Measurements from ENCODE around the gene HIF1AN.

The HIF1AN gene

GRCh38 chr10:100522107-100522801 is 13.5 kb upstream of the HIF1AN start:
- no peak for DNase-seq

DNA sequence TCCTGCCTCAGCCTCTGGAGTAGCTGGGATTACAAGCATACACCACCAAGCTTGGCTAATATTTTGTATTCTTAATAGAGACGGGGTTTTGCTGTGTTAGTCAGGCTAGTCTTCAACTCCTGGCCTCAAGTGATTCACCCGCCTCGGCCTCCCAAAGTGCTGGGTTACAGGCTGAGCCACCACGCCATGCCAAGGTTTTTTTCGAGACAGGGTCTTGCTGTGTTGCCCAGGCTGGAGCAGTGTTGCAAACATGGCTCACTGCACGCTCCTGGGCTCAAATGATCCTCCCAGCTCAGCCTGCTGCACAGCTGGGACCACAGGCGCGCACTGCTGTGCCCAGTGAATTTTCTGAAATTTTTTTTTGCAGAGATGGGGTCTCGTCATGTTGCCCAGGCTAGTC is 12.8 kb upstream of the HIF1AN start:
- DNase-seq = no peak

DNA sequence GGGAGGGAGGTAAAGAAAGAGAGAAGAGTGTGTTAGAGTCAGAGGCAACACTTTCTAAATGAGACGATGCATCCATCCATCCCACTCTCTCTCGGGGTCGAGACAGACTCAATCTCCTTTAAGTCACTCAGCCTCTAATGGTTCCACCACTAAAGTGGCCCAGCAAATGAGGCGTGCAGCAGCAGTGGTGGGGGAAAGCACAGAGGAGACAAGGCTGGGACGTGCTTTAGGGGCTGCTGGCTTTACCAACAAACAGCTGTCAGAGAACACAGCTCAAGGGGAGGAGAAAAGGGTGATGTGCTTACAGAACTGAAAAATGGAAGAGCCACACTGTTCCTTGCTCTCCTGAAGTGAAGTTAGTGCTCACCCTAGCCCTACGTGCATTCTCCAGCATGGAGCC is 11.5 kb upstream of the HIF1AN start:
- DNase-seq = no peak

GRCh38 chr10:100524638-100525037 is 11.1 kb upstream of the HIF1AN start:
- no peak for DNase-seq

DNA sequence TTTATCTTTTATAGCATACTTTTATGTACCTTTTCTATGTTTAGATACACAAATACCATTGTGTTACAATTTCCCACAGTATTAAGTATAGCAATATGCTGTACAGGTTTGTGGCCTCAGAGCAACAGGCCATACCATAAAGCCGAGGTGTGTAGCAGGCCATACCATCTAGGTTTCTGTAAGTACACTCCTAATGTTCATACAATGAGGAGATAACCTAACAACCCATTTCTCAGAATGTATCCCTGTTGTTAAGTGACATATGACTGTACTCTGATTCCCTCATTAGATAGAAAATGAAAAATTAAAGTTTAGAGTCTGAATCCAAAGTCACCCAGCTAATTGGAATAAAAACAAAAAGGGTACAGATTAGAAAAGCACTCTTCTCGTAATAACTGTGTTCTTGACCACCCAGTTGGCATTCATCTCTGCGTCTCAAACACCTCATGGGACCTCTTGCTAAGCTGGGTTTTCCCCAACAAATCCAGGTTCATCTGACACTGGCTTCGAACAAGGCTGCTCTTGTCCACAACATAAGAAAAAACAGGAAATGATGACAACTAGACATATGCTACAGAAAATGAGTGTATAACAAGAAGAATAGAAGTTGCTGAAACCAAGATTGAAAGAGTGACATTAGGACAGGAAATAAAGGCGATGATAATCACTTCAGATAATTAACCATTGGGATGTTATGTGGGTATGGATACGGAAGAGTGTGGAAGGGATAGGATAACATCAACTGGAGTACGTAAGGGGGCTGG is 7.4 kb upstream of the HIF1AN start:
- DNase-seq = no peak

DNA sequence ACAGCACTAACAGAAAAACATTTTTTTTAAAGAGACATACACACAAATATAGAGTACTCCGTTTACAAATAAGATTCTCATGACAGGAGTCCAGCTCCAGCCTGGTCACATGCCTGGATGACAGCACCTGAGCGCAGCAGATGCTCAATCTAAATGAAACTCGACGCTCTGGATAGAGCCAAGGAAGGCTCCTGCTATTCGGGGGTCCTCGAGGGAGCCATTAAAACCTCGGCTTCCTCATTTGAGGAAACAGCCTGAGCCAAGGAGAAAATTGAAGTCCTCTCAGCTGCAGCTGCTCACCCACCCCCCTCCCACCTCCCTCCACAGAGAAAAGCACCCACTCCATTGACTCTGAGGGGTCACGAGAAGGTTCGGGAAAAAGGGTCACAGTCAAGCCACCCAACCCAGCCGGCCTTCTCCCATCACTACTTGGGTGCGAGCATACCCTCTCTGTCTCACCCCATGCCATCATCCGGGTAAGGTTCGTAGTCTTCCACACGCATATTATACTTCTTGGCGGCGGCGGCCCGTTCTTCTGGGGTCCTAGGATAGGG is 6.7 kb upstream of the HIF1AN start:
- DNase-seq = no peak

GRCh38 chr10:100529475-100530298 is 6.1 kb upstream of the HIF1AN start, which contains the start of gene NDUFB8:
Gene NDUFB8 (minus strand): TSS chr10:100529871. CDS start chr10:100529851, 20 bp downstream.
- peak; percentile 71 for DNase-seq

DNA sequence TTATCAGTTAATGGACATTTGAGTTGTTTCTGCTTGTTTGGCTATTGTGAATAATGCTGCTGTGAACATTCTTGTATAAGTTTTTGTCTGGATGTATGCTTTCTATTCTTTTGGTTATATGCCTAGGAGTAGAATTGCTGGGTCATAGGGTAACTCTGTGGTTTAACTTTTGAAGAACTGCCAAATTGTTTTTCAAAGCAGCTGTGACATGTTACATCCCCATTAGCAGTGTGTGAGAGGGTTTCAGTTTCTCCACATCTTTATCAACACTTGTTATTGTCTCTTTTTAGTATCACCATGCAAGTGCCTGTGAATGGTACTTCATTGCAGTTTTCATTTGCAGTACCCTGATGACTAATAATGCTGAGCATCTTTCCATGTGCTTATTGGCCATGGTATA is 4.0 kb upstream of the HIF1AN start:
- no peak for DNase-seq

DNA sequence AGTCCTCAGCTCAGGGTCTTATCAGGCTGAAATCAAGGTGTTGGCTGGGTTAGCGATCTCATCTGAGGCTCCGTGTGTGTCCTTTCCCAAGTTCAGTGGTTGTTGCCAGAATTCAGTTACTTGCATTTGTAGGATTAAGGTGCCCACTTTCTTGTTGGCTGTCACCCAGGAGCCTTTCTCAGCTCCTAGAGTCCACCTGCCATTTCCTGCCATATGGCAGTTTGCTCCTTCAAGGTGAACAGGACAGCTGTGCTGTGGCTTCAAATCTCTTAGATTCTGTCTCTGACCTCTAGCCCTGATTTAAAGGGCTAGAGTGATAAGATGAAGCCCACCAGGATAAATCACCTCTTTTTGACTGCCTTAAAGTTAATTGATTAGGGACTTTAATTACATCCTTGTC is 1.0 kb upstream of the HIF1AN start:
- no peak for DNase-seq

GRCh38 chr10:100535338-100535714 is 417 bp upstream of the HIF1AN start:
- no peak for DNase-seq

- DNase-seq = no peak
These were observed 1.7 kb downstream of the HIF1AN start for GRCh38 chr10:100537475-100537874.

- DNase-seq = no peak
These were observed 9.2 kb downstream of the HIF1AN start for GRCh38 chr10:100544950-100545349.

GRCh38 chr10:100551196-100551595 is 15.5 kb downstream of the HIF1AN start:
- DNase-seq = no peak

DNA sequence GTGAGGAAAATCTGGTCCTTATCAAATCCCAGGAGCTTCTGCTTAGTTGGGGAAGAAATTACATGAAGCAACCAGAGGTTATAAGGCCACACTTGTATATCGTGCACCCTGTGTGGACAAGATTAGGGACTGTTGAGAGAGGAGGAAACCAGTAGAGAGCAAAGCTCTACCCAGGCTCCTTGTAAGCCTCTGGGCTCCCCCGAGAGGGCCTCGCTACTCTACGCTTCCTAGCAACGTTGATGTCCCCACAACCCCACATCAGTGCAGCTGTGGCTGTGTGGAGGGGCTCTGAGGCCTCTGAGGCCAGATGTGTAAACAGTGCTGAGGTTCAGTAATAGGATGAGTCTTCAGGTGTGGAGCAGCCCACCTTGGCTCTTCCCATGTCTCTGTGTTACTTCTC is 16.0 kb downstream of the HIF1AN start:
- DNase-seq = no peak

DNA sequence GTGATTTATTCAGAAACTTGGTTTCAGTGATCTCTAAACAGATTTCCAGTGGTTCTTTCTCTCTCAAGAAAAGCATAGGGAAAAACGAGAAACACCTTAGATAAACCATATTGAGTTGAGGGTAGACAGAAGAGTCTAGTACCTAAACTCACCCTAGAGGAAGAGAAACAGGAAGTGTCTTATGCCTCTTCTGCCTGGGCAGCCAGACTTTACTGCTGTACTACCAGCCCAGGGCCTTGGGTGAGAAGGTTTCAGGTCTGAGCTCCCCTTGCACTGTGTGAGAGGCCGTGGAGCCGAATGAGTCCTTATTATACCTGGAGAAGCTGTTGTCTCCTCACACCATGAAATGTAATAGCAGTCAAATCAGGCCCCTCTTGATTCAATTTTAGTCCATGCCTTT is 18.2 kb downstream of the HIF1AN start:
- DNase-seq = no peak

DNA sequence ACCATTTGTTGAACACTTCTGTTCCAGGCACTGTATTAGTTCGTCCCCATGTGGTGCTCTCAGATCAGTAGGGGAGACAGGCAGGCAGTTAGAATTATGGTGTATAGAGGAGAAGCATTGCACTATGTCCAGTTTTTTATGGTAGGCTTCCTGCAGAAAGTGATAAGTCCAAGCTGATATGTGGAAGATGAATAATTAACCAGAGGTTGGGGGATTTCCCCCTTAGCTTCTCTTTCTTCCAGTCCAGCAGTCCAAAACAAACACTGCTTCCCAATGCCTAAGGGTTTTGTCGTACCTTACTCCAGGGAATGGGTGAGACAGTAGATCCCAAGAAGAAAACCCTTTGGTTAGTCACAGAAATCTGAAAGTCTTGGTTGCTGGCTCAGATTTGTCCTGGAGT is 19.2 kb downstream of the HIF1AN start:
- DNase-seq = no peak

GRCh38 chr10:100560248-100560647 is 24.5 kb downstream of the HIF1AN start:
- DNase-seq = no peak

- DNase-seq = no peak
These were observed 25.3 kb downstream of the HIF1AN start for GRCh38 chr10:100561005-100561404.

DNA sequence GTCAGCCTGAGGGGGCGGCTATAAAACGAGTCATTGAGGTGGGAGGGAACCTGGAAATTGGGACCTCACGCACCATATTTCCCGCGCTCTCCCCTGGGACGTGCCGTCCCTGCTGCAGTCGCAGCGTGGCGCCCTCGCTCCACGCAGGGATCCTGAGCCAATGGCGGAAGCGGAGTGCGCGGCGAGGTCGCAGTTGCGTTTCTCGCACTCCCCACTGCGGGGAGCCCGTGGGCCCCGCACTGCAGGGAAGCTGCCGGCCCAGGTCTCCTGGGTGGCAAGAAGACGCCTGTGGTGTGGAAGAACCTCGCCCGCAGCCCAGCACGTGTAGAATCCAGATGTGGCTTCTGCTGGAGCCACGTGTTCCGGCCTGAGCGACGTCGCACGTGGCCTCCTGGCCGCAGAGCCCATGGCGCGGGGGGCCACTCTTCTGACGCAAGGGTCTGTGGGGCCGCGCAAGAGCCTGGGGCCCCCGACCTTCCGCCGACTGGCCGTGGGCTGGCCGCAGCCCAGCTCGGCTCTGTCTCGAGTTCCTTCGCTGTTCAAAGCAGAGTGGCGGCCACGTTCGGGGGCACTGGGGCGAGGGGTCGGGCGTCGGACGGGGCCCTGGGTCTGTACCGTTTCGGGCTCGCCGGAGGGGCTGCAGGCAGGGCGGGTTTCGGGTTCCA is 26.4 kb downstream of the HIF1AN start:
- DNase-seq = no peak

DNA sequence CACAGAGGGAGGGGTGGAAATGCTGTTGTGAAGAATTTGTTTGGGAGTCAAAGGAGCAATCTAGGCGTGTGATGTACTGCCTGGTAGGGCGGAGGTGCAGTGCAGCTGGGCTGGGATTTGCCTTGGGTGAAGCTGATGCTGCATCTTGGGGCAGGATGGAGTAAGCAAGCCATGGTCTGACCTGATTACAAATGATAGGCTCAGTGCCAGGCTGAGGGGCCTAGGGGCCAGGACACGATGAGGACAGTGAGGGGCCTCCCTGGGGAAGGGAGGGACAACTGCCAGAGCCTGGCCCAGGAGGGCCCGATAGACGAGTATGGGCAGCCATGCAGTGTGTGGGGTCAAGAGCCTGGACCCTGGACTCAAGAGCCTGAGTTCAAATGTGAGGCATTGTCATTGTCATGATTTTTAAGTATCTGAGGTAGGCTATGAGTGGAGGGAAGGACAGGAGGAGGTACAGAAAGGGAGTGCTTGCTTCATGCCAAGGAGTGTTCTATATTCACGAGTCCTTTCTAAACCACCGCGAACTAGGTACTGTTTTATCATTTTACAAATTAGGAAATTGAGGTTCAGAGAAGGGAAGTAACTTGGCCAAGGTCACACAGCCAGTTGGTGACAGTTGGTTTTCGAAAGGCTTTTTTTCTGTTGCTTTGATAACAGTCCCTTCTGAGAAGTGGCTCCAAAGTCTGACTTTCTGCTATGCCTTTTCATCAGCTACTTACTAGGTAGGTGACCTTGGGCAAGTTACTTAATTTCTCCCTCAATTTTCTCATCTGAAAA is 29.7 kb downstream of the HIF1AN start:
- DNase-seq = no peak

DNA sequence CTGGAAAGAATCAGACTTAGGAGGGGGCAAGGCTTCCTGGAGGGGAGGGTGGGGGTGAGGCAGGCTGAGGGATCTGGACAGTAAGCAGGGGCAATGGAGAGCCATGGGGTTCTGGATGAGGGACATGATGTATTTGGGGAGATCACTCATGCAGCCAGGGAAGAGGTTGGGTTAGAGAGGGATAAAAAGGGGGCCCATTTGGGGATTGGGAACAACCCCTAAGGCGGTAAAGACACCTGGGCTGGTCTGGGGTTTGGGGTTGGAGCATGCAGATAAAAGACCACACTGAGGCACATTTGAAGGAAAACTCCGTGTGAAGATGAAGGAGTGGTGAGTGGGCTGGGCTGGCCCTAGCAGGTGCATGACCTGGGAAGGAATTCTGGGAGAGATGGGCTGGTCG is 30.8 kb downstream of the HIF1AN start:
- DNase-seq = no peak

DNA sequence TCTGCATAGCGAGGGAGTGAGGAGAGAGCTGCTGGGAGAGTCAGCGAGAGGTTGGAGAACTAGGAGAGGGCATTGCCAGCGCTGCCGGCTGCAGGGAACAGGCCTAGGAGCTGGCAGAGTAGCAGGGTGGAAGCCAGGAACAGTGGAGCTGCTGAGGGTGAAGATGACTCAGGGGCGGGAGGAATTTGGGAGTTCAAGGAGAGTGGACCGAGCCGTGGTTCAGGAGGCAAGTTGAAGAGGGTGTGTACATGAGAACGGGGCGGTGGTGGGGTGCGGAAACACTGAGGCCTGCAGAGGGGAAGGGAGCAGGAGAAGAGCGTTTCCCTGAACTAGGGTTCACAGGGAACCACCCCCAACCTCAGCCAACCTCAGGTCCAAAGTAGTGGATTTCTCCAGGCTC is 31.5 kb downstream of the HIF1AN start:
- no peak for DNase-seq

Data from NCI-H510A (cell line).